ENCODE data around the gene TMTC1. TPM values are rescaled to one million over a fixed set of nuclear protein-coding genes. Genes with fewer than 3 reads are reported as not detected.

The TMTC1 gene
- total and polyA plus RNA-seq, 2 experiments from 2014 or later, result 4.8 to 24.3 TPM

DNA sequence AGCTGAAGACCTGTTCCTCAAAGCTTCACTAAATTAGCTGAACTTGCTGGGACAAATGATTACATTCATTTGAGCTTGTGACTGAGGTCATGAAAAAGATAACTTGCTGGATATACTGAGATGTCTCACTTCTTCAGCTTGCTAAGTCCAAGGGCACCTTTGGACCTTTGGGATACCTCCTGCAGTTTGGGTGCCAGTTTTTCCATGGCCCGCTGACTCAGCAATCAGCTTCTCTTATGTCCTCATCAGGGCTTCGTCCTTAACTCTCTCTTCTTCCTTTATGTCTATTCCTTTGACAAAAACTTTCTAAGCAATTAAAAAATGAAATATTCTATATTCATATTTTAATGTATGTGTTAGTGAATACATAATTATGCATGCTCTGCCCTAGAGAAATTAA lies 331.9 kb downstream of the TMTC1 start (continued):
- TF ChIP-seq, protein P1, sequence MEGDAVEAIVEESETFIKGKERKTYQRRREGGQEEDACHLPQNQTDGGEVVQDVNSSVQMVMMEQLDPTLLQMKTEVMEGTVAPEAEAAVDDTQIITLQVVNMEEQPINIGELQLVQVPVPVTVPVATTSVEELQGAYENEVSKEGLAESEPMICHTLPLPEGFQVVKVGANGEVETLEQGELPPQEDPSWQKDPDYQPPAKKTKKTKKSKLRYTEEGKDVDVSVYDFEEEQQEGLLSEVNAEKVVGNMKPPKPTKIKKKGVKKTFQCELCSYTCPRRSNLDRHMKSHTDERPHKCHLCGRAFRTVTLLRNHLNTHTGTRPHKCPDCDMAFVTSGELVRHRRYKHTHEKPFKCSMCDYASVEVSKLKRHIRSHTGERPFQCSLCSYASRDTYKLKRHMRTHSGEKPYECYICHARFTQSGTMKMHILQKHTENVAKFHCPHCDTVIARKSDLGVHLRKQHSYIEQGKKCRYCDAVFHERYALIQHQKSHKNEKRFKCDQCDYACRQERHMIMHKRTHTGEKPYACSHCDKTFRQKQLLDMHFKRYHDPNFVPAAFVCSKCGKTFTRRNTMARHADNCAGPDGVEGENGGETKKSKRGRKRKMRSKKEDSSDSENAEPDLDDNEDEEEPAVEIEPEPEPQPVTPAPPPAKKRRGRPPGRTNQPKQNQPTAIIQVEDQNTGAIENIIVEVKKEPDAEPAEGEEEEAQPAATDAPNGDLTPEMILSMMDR (conservative IDR thresholded peaks at IDR 0.05; ENCODE audit: low read depth in 2 of 2), result no peak
- TF ChIP-seq NANOG (IDR thresholded peaks at IDR 0.05; ENCODE audit: borderline replicate concordance) (no peak), POLR2AphosphoS5 (IDR thresholded peaks at IDR 0.05; ENCODE audit: low read depth) (no peak), STAT1 (IDR thresholded peaks at IDR 0.05; ENCODE audit: unreplicated experiment) (no peak), EZH2 (IDR thresholded peaks at IDR 0.05; ENCODE audit: low read depth, unreplicated experiment) (no peak)
- TF ChIP-seq, protein P2, sequence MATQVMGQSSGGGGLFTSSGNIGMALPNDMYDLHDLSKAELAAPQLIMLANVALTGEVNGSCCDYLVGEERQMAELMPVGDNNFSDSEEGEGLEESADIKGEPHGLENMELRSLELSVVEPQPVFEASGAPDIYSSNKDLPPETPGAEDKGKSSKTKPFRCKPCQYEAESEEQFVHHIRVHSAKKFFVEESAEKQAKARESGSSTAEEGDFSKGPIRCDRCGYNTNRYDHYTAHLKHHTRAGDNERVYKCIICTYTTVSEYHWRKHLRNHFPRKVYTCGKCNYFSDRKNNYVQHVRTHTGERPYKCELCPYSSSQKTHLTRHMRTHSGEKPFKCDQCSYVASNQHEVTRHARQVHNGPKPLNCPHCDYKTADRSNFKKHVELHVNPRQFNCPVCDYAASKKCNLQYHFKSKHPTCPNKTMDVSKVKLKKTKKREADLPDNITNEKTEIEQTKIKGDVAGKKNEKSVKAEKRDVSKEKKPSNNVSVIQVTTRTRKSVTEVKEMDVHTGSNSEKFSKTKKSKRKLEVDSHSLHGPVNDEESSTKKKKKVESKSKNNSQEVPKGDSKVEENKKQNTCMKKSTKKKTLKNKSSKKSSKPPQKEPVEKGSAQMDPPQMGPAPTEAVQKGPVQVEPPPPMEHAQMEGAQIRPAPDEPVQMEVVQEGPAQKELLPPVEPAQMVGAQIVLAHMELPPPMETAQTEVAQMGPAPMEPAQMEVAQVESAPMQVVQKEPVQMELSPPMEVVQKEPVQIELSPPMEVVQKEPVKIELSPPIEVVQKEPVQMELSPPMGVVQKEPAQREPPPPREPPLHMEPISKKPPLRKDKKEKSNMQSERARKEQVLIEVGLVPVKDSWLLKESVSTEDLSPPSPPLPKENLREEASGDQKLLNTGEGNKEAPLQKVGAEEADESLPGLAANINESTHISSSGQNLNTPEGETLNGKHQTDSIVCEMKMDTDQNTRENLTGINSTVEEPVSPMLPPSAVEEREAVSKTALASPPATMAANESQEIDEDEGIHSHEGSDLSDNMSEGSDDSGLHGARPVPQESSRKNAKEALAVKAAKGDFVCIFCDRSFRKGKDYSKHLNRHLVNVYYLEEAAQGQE (IDR thresholded peaks at IDR 0.05; ENCODE audit: unreplicated experiment), result no peak
- TF ChIP-seq, protein P3, sequence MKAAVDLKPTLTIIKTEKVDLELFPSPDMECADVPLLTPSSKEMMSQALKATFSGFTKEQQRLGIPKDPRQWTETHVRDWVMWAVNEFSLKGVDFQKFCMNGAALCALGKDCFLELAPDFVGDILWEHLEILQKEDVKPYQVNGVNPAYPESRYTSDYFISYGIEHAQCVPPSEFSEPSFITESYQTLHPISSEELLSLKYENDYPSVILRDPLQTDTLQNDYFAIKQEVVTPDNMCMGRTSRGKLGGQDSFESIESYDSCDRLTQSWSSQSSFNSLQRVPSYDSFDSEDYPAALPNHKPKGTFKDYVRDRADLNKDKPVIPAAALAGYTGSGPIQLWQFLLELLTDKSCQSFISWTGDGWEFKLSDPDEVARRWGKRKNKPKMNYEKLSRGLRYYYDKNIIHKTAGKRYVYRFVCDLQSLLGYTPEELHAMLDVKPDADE (IDR thresholded peaks at IDR 0.05), result no peak
